Measurements from ENCODE around the gene POLRMT.
"Not testable (repeated sequence)": the region's sequence is repeated elsewhere in the genome, so short reads cannot be mapped to it uniquely, and the experiment has no call there.

POLRMT gene

DNA sequence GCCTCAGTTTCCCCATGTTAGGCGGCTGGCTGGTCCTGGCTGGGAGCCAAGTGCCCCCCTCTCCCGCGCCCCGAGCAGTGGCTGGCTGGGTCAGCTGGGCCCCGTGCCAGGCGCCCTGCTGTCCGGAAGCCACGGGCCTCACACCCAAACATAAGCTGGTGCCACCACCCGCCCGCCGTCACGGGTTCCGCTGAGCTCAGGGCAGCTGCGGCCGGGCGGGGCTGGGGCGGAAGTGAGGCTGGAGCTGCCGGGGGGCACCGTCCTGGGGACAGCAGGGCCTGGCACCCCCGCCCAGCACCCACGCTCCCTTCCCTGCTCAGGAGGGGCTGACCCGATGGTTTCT lies 24.4 kb downstream of the POLRMT start:
- no peak for DNase-seq

DNA sequence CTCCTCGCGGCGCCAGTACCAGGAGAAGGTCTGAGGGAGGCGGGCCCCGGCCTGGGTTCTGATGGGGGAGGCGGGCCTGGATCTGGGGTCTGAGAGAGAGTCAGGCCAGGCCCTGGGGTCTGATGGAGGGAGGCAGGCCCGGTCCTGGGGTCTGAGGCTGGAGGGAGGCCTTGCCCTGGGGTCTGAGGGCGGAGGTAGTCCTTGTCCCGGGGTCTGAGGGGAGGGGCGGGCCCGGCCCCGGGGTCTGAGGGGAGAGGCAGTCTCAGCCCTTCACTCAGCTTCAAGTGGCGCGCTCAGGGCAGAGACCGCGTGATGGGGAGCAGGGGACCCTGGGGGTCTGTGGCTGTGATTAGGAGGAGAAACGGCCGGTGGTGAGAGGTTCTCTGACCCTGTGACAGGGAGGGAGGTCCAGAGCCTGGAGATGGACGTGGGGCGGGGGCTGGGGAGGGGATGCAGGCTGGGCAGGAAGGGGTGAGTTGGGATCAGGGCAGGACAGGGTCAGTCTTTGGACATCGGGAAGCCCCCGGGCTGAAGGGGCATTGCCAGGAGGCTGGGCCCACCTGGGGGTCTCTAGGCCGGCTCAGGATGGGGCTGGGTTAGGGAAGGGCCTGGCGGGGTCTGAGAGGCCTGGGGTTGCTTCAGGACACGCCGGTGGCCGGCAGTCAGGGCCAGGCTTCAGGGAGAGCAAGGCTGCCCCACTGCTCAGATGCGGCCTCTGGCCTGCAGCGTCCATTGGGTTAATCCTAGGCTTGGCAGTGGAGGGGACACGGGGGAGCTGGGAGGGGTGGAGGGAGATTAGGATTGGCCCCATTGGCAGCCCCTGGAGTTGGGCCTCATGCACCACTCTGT lies 25.0 kb downstream of the POLRMT start:
- DNase-seq = no peak

DNA sequence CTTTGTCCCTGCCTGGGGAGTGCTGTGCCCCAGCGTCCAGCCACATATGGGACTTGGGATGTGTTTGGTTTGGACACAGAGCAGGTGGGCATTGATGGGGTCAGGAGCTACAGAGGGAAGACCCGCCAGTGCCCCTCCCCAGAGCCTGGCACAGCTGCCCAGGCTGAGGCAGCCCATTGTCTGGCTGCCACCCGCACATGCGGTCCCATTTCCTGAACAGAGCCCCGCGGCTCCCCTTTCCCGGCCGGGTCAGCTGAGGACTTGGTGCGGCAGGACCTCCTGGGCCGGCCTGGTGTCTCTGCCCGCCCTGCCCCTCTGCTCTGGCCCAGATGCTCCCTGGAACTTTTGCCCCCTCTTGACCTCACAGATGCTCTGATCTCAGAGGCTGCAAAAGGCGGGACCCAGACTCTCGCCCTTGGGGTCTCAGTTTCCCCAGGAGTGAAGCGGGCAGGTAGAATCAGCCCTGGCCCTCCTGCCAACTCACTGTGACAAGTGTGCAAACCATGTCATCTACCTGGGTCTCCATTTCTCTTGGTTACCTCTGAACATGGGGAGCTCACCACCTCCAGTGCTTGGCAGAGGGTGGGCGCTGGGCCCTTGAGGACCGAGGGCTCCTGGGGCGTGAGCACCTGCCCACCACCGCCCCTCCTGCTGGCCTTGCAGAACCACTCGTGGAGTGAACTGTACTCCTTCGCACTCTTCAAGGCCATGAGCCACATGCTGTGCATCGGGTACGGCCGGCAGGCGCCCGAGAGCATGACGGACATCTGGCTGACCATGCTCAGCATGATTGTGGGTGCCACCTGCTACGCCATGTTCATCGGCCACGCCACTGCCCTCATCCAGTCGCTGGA lies 25.8 kb downstream of the POLRMT start:
- DNase-seq = no peak

DNA sequence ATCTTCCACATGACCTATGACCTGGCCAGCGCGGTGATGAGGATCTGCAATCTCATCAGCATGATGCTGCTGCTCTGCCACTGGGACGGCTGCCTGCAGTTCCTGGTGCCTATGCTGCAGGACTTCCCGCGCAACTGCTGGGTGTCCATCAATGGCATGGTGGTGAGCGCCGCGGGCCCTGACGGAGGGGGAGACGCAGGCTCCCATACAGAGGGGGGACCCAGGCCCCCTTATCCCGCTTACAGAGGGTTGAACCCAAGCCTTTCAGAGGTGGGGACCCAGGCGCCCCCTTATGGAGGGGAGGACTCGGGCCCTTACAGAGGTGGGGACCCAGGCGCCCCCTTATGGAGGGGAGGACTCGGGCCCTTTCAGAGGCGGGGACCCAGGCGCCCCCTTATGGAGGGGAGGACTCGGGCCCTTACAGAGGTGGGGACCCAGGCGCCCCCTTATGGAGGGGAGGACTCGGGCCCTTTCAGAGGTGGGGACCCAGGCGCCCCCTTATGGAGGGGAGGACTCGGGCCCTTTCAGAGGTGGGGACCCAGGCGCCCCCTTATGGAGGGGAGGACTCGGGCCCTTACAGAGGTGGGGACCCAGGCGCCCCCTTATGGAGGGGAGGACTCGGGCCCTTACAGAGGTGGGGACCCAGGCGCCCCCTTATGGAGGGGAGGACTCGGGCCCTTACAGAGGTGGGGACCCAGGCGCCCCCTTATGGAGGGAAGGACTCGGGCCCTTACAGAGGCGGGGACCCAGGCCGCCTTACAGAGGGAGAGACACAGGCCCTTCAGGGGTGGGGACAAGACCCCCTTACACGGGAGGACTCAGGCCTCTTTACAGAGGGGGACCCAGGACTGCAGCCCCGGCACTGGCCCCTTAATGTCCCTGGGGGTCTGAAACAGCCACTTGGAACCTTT lies 28.0 kb downstream of the POLRMT start:
- not testable (repeated sequence) for DNase-seq

DNA sequence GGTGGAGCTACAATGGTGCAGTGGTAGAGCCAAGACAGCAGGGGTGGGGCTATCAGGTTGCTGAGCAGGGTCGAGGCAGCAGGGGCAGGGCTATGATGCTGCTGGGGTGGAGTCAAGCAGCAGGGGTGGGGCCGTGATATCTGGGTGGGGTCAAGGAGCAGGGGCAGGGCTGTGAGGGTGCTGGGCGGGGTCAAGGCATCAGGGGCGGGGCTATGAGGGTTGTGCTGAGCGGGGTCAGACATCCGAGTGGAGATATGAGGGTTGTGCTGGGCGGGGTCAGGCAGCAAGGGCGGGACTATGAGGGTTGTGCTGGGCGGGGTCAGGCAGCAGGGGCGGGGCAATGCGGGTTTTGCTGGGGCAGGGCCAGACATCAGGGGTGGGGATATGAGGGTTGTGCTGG lies 29.0 kb downstream of the POLRMT start:
- DNase-seq = no peak

DNA sequence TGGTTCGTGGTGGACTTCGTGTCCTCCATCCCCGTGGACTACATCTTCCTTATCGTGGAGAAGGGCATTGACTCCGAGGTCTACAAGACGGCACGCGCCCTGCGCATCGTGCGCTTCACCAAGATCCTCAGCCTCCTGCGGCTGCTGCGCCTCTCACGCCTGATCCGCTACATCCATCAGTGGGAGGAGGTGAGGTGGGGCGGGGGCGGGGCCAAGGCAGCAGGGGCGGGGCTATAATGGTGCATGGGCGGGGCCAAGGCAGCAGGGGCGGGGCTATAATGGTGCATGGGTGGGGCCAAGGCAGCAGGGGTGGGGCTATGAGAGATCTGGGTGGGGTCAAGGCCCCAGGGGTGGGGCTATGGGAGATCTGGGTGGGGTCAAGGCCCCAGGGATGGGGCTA lies 29.6 kb downstream of the POLRMT start:
- DNase-seq = not testable (repeated sequence)

DNA sequence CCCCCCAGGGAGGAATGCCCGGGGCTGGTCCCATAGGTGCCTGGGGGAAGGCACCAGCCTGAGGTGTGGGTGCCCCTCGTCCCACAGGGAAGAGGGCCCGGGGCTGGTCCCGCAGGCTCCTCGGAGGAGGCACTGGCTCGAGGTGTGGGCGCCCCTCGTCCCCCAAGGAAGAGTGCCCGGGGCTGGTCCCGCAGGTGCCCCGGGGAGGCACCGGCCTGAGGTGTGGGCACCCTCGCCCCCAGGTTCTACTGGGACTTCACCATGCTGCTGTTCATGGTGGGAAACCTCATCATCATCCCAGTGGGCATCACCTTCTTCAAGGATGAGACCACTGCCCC lies 30.1 kb downstream of the POLRMT start:
- not testable (repeated sequence) for DNase-seq

DNA sequence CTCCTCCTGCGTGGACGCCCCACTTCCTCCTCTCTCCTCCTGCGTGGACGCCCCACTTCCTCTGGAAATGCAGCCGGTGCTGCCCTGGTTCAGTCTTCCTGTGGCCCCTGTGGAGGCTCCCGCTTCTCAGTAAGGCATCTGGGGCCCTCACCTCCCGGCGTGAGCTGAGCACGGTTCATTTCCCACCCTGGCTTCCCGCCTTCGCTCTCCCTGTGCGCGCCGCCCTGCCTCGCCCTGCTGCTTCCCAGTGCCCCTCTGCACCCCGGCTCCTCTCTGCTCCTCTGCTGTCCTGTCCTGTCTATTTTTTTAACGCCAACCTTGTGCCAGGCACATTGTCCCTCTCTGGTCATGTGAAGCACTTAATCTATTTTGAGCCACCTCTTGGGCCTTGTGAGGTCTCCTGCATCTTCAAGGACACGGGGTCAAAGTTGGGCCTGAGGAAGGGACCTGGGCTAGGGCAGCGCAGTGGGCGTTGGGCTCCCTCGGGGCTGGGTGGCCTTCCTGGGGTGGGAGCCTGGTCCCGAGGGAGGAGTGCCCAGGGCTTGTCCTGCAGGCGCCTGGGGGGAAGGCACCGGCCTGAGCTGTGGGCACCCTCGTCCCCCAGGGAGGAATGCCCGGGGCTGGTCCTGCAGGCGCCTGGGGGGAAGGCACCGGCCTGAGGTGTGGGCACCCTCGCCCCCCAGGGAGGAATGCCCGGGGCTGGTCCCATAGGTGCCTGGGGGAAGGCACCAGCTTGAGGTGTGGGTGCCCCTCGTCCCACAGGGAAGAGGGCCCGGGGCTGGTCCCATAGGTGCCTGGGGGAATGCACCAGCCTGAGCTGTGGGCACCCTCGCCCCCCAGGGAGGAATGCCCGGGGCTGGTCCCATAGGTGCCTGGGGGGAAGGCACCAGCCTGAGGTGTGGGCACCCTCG lies 30.7 kb downstream of the POLRMT start:
- no peak for DNase-seq

DNA sequence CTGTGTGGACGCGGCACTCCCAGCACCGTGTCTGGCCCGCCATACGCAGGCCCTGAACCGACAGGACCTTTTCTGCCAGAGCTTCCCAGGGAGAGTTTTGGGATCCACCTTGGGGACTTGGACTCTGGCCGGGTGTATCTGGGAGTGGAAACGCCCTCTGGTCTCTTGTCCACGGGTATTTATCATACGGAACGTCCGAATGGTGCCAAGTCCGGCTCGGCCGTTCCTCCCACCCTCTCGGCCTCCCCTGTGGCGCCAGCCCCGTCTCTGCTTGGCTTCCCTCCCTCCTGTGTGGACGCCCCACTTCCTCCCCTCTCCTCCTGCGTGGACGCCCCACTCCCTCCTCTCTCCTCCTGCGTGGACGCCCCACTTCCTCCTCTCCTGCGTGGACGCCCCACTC lies 31.5 kb downstream of the POLRMT start:
- no peak for DNase-seq

DNA sequence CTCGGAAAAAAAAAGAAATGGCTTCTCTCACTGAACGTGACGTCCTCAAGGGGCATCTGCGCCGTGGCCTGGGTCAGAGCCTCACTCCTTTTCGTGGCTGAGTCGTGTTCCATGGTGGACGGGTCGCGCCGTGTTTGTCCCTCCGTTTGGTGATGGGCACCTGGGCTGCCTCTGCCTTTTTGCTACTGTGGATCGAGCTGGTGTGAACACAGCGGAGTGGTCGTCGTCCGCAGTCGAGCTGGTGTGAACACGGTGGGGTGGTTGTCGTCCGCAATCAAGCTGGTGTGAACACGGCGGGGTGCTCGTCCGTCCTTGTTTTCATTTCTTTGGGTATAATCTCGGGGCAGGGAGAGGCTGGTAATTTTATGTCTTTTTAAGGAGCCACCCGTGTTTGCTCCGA lies 32.0 kb downstream of the POLRMT start:
- no peak for DNase-seq

DNA sequence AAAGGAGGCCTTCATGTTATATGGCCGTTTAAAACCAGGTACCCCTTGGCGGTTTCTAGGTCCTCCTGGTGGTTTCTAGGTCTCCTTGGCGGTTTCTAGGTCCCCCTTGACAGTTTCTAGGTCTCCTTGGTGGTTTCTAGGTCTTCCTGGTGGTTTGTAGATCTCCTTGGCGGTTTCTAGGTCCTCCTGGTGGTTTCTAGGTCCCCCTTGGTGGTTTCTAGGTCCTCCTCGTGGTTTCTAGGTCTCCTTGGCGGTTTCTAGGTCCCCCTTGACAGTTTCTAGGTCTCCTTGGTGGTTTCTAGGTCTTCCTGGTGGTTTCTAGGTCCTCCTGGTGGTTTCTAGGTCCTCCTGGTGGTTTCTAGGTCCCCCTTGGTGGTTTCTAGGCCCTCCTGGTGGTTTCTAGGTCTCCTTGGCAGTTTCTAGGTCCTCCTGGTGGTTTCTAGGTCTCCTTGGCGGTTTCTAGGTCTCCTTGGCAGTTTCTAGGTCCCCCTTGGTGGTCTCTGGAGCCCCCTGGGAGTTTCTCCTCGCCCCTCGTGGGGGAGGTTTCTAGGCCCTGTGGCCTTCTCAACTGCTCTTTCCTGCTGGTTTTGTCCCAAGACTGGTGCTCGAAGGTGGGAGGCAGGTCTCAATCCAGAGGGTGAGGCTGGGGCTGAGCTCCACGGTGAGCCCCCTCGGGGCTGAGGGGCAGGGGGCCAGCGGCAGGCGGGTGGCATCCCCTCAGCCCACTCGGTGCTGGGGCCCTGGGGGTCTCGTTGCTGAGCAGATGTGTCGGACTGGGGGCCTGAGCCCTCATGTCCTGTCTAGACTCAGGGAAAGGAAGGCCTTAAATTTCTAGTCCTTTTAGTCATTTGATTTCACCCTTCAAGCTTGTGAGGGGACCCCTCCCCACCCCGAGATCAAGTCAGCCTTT lies 35.7 kb downstream of the POLRMT start:
- no peak for DNase-seq

DNA sequence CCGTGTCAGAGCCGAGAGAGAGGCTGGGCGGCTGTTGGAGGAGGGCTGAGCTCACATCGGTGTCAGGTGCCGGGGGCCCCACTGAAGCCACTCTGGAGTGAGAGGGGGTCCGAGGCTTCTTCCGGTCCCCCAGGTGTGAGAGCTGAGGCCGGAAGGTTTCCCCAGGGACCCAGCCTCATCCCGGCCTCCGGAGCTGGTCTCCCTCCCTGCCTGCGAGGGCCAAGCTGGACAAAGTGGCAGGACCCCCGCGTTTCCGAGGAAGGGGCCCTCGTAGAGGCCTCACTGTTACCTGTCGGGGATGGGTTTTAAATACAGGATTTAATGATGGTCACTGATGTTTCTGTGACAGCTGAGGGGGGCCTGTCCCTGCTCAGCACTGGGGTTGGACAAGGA lies 37.1 kb downstream of the POLRMT start:
- DNase-seq = no peak

DNA sequence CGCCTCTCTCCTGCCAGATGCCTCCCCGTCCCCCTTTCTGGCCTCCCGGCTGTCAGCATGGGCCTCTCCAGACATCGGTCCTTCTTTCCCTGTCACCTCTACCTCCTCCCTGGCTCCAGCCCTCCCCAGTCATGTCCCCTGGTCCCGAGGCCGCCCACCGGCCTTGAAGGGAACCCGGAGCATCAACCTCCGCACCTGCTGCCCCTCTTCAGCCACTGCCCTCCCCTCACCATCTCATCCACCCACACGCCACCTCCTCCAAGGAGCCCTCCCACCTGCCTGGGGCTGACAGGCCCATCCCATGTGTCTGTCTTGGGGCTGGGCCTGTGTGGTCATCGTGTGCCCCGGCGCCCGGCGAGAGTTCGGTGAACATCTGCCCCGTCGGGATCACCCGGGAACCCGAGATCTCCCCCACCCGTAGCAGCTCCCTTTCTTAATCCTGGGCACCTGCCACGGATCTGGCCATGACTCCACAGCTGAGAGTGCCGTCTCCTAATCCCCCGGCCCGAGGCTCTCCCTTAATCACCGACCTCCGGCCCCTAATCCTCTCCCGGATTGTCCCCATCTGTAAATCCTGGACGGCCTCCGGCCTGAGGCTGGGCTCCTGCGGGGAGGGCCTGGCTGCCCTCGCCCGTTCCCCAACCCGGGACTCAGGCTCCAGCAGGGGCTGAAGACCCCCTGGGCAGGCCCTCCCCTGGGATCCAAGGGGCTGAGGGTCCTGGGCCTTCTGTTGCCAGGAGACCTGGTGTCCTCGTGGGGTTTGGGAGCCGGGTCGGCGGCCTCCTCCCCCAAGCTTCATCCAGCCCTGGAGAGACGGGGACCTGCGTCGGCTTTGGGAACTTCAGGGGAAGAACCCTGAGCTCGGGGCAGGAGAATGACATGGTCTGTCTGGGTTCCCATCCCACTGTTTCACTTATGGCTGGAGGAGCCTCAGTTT lies 37.7 kb downstream of the POLRMT start:
- no peak for DNase-seq

DNA sequence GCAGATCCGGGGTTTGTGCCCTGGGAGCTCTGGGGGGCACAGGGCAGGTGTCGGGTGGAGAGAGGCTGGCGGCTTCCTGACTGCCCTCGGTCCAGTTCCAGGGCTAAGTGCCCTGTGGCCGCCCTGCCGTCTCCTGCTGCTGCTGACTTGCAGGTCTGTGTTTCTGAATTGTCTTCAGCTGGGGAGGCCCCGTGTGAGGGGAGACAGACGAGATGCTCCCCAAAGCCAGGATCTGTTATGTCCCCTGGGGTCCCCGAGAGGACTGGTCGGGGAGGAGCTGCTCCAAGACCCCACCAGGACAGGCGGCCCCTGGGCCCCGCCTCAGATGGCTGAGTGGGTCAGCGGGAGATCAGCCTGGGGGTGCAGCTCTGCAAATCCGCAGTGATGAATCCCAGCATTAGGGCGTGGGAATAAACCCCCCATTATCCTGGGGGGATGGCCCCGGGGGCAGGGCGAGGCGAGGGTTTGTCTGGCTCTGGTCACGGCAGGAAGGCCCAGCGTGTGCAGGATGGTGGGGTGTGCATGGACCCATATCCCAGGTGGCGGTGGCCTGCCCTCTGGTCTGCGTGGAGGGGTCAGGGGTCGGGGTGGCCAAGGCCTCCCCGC lies 39.0 kb downstream of the POLRMT start:
- DNase-seq = no peak

DNA sequence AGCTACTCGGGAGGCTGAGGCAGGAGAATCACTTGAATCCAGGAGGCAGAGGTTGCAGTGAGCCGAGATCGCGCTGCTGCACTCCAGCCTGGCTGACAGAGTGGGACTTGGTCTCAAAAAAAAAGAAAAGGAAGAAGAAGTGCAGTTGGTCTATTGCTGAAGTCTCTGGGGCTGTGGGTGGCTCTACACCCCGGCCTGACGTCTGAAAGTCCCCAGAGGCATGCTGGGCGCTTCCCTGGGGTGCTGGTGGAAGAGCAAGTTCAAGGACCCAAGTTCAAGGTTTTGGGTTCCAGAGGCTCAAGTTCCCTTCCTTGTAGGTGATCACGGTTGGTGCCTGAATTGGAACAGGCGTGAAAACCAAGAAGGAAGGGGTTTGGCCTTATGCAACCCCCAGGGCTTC lies 39.8 kb downstream of the POLRMT start:
- DNase-seq = no peak

DNA sequence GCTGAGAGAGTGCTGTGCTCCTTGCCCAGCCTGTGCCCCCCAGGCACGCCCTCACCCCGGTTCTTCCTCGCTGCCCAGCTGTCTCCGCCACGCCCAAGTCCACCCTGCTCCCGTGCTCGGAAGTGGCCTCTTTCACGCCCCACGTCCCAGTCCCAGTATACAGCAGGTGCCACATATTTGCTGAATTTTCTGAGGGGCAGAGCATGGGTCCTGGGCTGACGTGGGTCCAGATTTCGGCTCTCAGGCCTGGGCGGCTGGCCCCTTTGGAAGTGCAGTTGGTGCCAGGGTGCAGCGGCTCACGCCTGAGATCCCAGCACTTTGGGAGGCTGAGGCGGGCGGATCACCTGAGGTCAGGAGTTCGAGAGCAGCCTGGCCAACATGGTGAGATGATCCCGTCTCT lies 40.3 kb downstream of the POLRMT start:
- no peak for DNase-seq

DNA sequence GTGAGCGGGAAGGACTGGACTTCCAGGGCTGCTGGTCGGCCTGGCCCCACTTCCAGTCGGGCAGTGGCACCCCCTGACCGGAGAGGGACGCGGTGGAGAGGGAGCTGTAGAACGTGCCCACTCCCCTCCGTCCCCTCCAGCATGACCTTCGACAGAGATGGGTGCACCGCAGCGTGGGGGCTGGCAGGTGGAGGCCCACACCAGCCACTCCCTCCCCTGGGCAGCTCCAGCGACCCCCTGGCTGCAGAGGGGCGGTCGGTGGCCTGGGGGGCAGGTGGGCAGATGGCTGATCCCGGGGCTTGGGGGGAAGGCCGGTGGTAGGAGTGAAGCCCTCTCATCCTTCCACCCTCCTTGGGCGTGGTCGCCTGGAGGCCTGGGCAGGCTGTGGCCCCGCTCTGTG lies 41.2 kb downstream of the POLRMT start:
- no peak for DNase-seq

DNA sequence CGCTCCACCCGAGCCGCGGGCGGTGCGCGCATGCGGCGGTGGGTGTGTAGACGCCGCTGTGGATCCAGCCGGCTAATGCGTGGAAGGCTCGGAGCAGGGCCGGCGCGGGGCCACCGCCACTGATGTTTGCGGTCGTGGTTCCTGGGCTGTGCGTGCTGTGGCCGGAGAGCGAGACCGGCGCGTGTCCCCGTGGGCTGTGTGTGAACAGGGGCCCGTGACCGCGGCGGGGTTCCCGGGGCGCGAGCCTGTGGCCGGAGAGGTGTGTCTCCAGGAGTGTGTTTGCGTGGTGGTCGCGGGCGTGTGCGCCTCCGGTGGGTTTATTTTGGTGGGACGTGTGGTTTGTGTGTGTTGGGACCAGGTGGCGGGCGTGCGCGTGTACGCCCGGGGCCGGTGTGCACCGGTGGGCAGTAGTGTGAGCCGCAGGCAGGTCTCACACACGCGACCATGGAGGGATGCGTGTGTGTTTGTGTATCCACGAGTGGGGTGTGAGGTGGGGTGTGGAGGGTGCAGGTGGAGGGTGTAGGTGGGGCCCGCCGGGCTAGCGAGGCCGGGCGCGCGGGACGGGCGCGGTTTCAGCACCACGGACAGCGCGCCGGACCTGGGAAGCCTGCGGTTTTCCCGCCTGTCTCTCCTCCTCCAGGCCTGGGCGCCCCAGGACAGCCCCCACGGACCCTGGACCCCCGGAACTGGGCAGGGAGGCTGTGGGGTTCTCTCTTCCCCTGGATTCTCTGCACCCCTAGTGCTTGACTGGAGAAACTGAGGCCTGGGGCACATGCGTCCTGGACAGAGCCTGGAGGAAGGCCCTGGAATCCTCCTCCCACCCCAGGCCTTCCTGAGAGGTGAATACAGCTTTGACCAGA lies 42.0 kb downstream of the POLRMT start:
- DNase-seq = no peak

DNA sequence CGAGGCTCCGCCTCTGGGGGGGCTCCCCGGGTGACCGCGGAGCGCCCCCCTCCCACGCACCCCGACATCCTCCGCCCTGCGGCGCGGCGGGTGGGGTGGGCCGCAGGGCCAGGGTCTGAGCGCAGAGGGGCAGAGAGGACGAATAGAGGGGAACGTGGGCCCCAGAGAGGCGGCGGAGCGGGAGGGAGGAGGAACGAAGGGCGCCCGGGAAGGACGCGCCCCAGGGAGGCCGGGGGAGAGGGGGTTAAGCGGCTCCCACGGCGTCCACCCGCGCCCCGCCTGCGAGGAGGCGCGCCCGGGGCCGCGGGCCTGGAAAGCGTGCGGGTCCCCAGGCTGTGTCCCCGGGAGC lies 42.6 kb downstream of the POLRMT start:
- no peak for DNase-seq
